Kidney (tissue), 14 donors: ENCODE data around the gene SLC12A9. TPM values are rescaled to one million over a fixed set of nuclear protein-coding genes. Genes with fewer than 3 reads are reported as not detected.

Source experiments
- DNase-seq, 5 donors: peaks; one replicate each; pipeline ENCODE4 v3.0.0-alpha.2; 2013 to 2020
- FAIRE-seq: peaks from 2 replicates; lab custom pipeline; 2012; peaks lifted over from hg19 to GRCh38; lab: Jason Lieb, UNC
- H3K27ac ChIP-seq, 2 donors: one replicate each; pipeline ENCODE4 v1.7.0; 2013; ENCODE audit warnings: low read depth in 2 of 2, low read length in 2 of 2, inconsistent platforms in 1 of 2
- H3K27me3 ChIP-seq: one replicate; pipeline ENCODE4 v1.7.1; 2013; ENCODE audit warnings: low read length, inconsistent platforms; ENCODE audit not compliant: control insufficient read depth, insufficient read depth
- H3K36me3 ChIP-seq, 3 donors: one replicate each; pipeline versions ENCODE4 v1.7.0 to v1.7.1; 2013; ENCODE audit warnings: low read length in 3 of 3, control low read depth in 1 of 3, inconsistent platforms in 1 of 3; ENCODE audit not compliant: insufficient read depth in 3 of 3, control insufficient read depth in 2 of 3
- H3K4me1 ChIP-seq, 3 donors: one replicate each; pipeline versions ENCODE4 v1.7.0 to v1.7.1; 2013; ENCODE audit warnings: low read length in 3 of 3, inconsistent platforms in 1 of 3, low read depth in 1 of 3; ENCODE audit not compliant: control insufficient read depth in 2 of 3, insufficient read depth in 2 of 3
- H3K4me3 ChIP-seq, 3 donors: one replicate each; pipeline versions ENCODE4 v1.7.0 to v1.8.1; 2013; ENCODE audit warnings: low read length in 3 of 3, control low read depth in 1 of 3, inconsistent platforms in 1 of 3
- H3K9ac ChIP-seq, 3 donors: one replicate each; pipeline versions ENCODE4 v1.7.0 to v1.7.1; 2013; ENCODE audit warnings: low read length in 3 of 3, control low read depth in 1 of 3, inconsistent platforms in 1 of 3
- H3K9me3 ChIP-seq, 3 donors: one replicate each; pipeline versions ENCODE4 v1.7.0 to v1.7.1; 2013; ENCODE audit warnings: low read length in 3 of 3, control low read depth in 1 of 3, inconsistent platforms in 1 of 3; ENCODE audit not compliant: control insufficient read depth in 2 of 3, insufficient read depth in 1 of 3
- CTCF ChIP-seq: IDR thresholded peaks from 3 replicates; pipeline ENCODE4 v1.5.1; 2012; ENCODE audit warnings: mild to moderate bottlenecking, moderate library complexity, borderline replicate concordance; ENCODE audit not compliant: insufficient read depth; ENCODE audit errors: extremely low read depth
- intact Hi-C: fragments of 100-400 bp; cut with DNase I; formaldehyde crosslinking; loops from one replicate; pipeline ENCODE4 v1.11.1; 2022
- polyA plus RNA-seq: library from polyadenylated mRNA; stranded (reverse); fragments of 350-450 nt; fragmentation: Illumina TruSeq; extraction: RNeasy Lipid Tissue Mini Kit (QIAGEN cat#74804); gene quantifications from one replicate; pipeline ENCODE4 v1.2.3, GENCODE V29; 2014; ENCODE audit warnings: low read depth, low replicate concordance; ENCODE audit not compliant: insufficient read depth
- total RNA-seq: library from RNA; stranded (reverse); fragmentation: NEBNext Ultra II Directional; extraction: Animal tissue kit (Norgen Biotek cat#: 25700); gene quantifications from one replicate; pipeline ENCODE4 v1.2.1, GENCODE V29; 2021
- donor health status: control.
- donor health status: control.
- donor health status: control.
- donor health status: control.
- donor health status: control.
- donor health status: DM: yes; HTN: yes; CAD: no.
- donor health status: Normal renal cell carcinoma (clear cell type).

Gene SLC12A9
- total and polyA plus RNA-seq, 2 donors from 2014 or later: 19.7 to 29.9 TPM

GRCh38 chr7:100879685-100880261 lies 27.3 kb downstream of the SLC12A9 start:
- H3K36me3 ChIP-seq: peaks cover 2 to 31% (median 12%) of the 10 kb centered on the region in 3 donors
- no peak for DNase-seq
- no peak overlapping the region for H3K9ac ChIP-seq
- intact Hi-C loops: no loop called here
- no peak for TF ChIP-seq CTCF
- H3K4me3 ChIP-seq: no peak overlapping the region
- peaks cover 4 to 12% (median 8%) of the 10 kb centered on the region in 3 donors for H3K4me1 ChIP-seq
- no peak overlapping the region for H3K27ac ChIP-seq
- H3K9me3 ChIP-seq: no peaks in the 10 kb centered on the region
- H3K27me3 ChIP-seq: no peaks in the 10 kb centered on the region
- no peak for FAIRE-seq

- no peak for DNase-seq
- no peaks in the 10 kb centered on the region for H3K9me3 ChIP-seq
- no peak for FAIRE-seq
- H3K27me3 ChIP-seq: no peaks in the 10 kb centered on the region
- H3K36me3 ChIP-seq: peaks cover 4 to 39% (median 18%) of the 10 kb centered on the region in 3 donors
- intact Hi-C loops: no loop called here
- H3K4me3 ChIP-seq: no peak overlapping the region
- H3K9ac ChIP-seq: no peak overlapping the region
- H3K4me1 ChIP-seq: peaks cover 4 to 12% (median 8%) of the 10 kb centered on the region in 3 donors
- TF ChIP-seq CTCF: no peak
- no peak overlapping the region for H3K27ac ChIP-seq
These were observed 28.1 kb downstream of the SLC12A9 start for GRCh38 chr7:100880645-100881044.

- Histone ChIP-seq H3K9me3 (no peaks in the 10 kb centered on the region), H3K4me1 (peaks cover 4 to 10% (median 6%) of the 10 kb centered on the region in 3 donors), H3K9ac (no peak overlapping the region), H3K4me3 (no peak overlapping the region), H3K27me3 (no peaks in the 10 kb centered on the region), H3K27ac (no peak overlapping the region), H3K36me3 (peaks cover 6 to 44% (median 23%) of the 10 kb centered on the region in 3 donors)
- TF ChIP-seq CTCF: no peak
- intact Hi-C loops: no loop called here
- FAIRE-seq: no peak
- no peak for DNase-seq
These were observed 28.6 kb downstream of the SLC12A9 start for GRCh38 chr7:100881136-100881535.
